Calu3 (cell line): ENCODE data around the gene GOLM1. TPM values are rescaled to one million over a fixed set of nuclear protein-coding genes. Genes with fewer than 3 reads are reported as not detected.
A peak's percentile ranks its signal among the peaks of the same experiment; 100 is the strongest.

ENCODE experiments used
- BruUV-seq: library from RNA; stranded (reverse); fragments of 400-500 nt; replicated peaks from 2 replicates; lab custom pipeline; 2021; lab: Mats Ljungman, UMichigan
- CTCF ChIA-PET: fragments of 300-600 bp; sonication (Branson Sonifier 250); formaldehyde crosslinking; loops from one replicate; lab custom pipeline; 2022; ENCODE audit warnings: antibody characterized with exemption; lab: Charles Lee
- DNase-seq: peaks from one replicate; pipeline ENCODE4 v3.0.0; 2022
- H3K27ac Mint-ChIP-seq: one replicate; pipeline ENCODE4 v1.8.0; 2022; ENCODE audit warnings: mixed read lengths; ENCODE audit not compliant: unreplicated experiment
- H3K27me3 Mint-ChIP-seq: one replicate; pipeline ENCODE4 v1.8.0; 2022; ENCODE audit warnings: mixed read lengths; ENCODE audit not compliant: unreplicated experiment
- H3K36me3 Mint-ChIP-seq: one replicate; pipeline ENCODE4 v1.8.0; 2022; ENCODE audit warnings: mild to moderate bottlenecking, moderate library complexity, mixed read lengths; ENCODE audit not compliant: insufficient read depth, unreplicated experiment
- H3K4me1 Mint-ChIP-seq: one replicate; pipeline ENCODE4 v1.8.0; 2022; ENCODE audit warnings: mild to moderate bottlenecking, low read depth, mixed read lengths; ENCODE audit not compliant: unreplicated experiment
- H3K4me3 Mint-ChIP-seq: one replicate; pipeline ENCODE4 v1.8.0; 2022; ENCODE audit warnings: mild to moderate bottlenecking, low read depth, moderate library complexity, mixed read lengths; ENCODE audit not compliant: unreplicated experiment
- H3K9me3 Mint-ChIP-seq: one replicate; pipeline ENCODE4 v1.8.0; 2022; ENCODE audit warnings: low read depth, mixed read lengths; ENCODE audit not compliant: unreplicated experiment
- CTCF ChIP-seq: fragments of 200-600 bp; IDR thresholded peaks from one replicate; pipeline ENCODE4 v1.8.0; 2022; ENCODE audit warnings: antibody characterized with exemption; ENCODE audit not compliant: unreplicated experiment
- intact Hi-C: fragments of 100-400 bp; cut with micrococcal nuclease; formaldehyde crosslinking; loops from one replicate; pipeline ENCODE4 v1.10.0; 2022; ENCODE audit not compliant: unreplicated experiment
- total RNA-seq: library from RNA; stranded (reverse); gene quantifications from 2 replicates; pipeline ENCODE4 v1.2.3, GENCODE V29; 2022

Gene GOLM1
- total RNA-seq, 1 experiment from 2014 or later: 177 TPM

DNA sequence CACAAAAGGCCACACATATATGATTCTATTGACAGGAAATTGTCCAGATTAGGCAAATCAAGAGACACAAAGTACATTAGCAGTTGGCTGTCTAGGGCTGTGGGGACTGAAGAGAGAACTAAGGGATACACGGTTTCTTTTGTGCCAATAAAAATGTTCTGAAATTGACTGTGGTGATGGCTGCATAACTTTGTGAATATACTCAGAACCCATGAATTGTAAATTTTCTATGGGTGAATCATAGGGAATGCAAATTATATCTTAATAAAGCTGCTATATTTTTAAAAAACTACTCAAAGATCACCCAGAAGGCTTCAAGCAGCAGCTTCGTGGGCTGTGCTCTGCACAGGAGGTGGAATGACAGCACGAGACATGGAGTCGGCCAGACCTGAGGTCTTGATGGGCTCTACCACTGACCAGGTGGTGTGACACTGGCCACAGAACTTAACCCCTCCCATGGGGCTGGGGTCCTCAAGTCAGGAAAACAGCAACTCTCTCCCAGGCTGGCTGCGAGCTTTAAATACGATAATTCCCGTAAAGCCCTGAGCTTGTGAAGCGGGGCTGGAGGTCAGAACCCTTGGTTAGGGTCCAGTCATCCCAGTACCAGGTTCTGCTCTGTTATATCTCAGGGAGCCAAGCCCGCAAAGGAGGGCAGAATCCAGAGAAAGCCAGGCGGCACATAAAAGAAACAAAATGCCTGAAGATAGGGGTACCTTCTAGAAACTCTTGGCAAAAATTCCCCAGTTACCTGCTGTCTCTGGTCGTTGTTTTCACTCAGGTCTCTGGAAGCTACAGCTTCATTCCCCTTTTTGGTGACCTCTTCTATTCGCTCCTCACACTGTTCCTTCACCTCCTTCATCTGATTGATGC is 59.1 kb downstream of the GOLM1 start:
- BruUV-seq: no TSS peak
- Mint-ChIP-seq H3K4me1 (no peaks in the 10 kb centered on the region), H3K27me3 (no peaks in the 10 kb centered on the region), H3K27ac (no peak overlapping the region), H3K36me3 (peaks cover 8% of the 10 kb centered on the region), H3K4me3 (no peak overlapping the region), H3K9me3 (no peaks in the 10 kb centered on the region)
- TF ChIP-seq CTCF: no peak
- intact Hi-C loops: loop anchor here (10.0 kb wide), 1 partner anchor 195 kb away; no protein-coding TSS in a partner anchor
- CTCF ChIA-PET: no interaction called here
- DNase-seq: no peak

DNA sequence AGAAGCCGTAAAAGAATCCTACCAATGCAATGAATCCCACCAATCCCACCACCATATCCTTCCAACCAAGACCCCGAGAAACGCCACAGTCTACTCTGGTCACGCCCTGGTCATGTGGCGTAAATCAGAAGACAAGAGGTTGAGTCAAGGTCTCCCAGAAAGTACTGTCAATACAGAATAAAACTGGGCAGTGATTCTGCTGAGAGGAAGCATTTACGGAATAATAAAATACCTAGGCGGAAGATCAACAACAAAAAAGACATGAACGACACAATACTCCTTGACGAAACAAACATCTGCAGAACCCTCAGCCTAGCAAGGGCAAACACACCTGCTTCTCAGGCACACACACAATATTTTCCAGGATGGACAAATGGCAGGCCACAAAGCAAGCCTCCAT is 62.8 kb downstream of the GOLM1 start:
- H3K9me3 Mint-ChIP-seq: no peaks in the 10 kb centered on the region
- intact Hi-C loops: loop anchor here (10.0 kb wide), 1 partner anchor 198 kb away; no protein-coding TSS in a partner anchor
- H3K27ac Mint-ChIP-seq: no peak overlapping the region
- no TSS peak for BruUV-seq
- peaks cover 36% of the 10 kb centered on the region for H3K36me3 Mint-ChIP-seq
- no peaks in the 10 kb centered on the region for H3K4me1 Mint-ChIP-seq
- H3K27me3 Mint-ChIP-seq: no peaks in the 10 kb centered on the region
- CTCF ChIA-PET: interaction anchor here (0.7 kb wide), 1 partner anchor 48 kb away, joined by 4 read pairs; no protein-coding TSS in a partner anchor
- H3K4me3 Mint-ChIP-seq: no peak overlapping the region
- DNase-seq: no peak
- no peak for TF ChIP-seq CTCF

DNA sequence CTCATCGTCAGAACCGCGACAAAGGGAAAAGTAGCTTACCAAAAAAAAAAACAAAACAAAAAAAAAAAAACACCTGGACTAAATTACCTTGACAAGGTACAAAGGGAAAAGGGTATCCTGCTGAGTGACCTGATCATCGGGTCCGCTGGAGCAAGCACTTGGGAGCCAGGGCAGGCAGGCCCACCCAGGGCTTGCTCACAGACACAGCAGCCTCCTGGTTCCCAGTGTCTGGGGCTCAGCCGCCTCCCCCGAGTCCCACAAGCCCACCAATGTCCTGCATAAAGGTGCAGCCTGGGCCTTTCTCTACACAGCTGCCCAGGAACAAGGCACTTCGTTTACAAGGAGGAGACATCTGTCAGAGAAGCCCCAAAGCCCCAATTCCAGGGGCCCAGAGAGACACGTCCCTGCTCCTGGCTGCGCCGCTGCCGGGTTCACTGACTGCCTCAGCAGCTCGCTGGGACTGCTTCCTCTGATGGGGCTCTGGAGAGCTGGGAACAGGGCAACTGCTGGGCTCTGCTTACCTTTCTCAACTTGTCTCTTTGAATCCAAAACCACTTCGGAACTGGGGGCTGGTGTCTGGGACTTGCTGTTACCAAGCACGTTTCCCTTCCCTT is 63.4 kb downstream of the GOLM1 start:
- no TSS peak for BruUV-seq
- Mint-ChIP-seq H3K27me3 (no peaks in the 10 kb centered on the region), H3K4me1 (no peaks in the 10 kb centered on the region), H3K27ac (no peak overlapping the region), H3K9me3 (no peaks in the 10 kb centered on the region), H3K36me3 (peaks cover 37% of the 10 kb centered on the region), H3K4me3 (no peak overlapping the region)
- CTCF ChIA-PET: interaction anchor here (0.6 kb wide), 1 partner anchor 73 kb away, joined by 5 read pairs; no protein-coding TSS in a partner anchor
- no peak for DNase-seq
- TF ChIP-seq CTCF: no peak
- intact Hi-C loops: loop anchor here (1.0 to 10.0 kb wide), 2 partner anchors 151 to 199 kb away; no protein-coding TSS in a partner anchor

DNA sequence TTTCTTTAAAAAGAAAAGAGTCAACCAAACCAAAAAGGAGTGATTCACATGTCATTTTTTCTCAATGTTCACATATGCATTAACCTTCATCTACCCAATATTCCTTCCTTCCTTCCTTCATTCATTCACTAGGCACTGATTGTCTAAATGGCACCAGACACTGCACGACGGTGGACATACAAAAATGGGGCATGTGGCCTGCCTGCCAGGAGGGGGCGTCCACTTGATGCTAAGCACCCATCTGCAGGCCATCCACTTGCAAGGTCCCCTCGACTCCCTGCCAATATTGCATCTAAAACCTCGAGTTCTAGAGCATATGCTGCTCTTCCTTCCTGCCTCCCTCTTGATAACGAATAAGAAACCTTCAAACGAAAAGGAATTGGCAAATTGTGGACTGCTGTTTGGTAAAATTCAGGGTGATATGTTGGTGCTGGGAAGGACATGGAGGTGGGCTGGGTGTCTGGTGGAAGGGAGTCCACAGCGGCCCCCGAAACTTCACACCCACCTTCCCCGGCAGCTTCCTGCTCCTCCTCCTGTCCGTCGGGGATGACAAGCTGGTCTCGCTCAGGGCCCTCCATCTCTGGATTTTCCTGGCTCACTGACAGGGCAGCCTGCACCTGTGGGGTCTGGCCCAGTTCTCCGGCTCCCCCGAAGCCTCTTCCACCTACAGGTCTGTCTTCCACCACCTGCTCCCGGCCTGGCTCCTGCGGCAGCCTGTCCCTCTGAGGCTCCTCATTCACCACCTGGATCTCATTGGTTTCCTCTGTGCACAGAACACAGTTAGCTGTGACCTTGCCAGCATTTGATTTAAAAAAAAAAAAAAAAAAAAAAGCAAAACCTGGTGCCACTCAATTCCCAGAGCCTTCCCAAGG is 64.3 kb downstream of the GOLM1 start:
- no peaks in the 10 kb centered on the region for H3K4me1 Mint-ChIP-seq
- DNase-seq: peak; percentile 69
- H3K4me3 Mint-ChIP-seq: no peak overlapping the region
- peaks cover 37% of the 10 kb centered on the region for H3K36me3 Mint-ChIP-seq
- CTCF ChIA-PET: no interaction called here
- no peaks in the 10 kb centered on the region for H3K27me3 Mint-ChIP-seq
- BruUV-seq: TSS peak; percentile 73
- intact Hi-C loops: loop anchor here (1.0 to 10.0 kb wide), 2 partner anchors 152 to 200 kb away; no protein-coding TSS in a partner anchor
- H3K9me3 Mint-ChIP-seq: no peaks in the 10 kb centered on the region
- H3K27ac Mint-ChIP-seq: no peak overlapping the region
- peak; percentile 53 for TF ChIP-seq CTCF
